22Rv1 (cell line): Measurements from ENCODE around the gene MAD1L1.

ENCODE experiments used
- ZFX ChIP-seq: fragments of 450-650 bp; IDR thresholded peaks from 2 replicates; pipeline ENCODE4 v1.6.1; 2017; ENCODE audit warnings: antibody characterized with exemption, borderline replicate concordance
- TF ChIP-seq, protein P1 (sequence below): fragments of 450-650 bp; IDR thresholded peaks from 2 replicates; pipeline ENCODE4 v1.5.1; 2017; ENCODE audit warnings: mild to moderate bottlenecking

DNA sequence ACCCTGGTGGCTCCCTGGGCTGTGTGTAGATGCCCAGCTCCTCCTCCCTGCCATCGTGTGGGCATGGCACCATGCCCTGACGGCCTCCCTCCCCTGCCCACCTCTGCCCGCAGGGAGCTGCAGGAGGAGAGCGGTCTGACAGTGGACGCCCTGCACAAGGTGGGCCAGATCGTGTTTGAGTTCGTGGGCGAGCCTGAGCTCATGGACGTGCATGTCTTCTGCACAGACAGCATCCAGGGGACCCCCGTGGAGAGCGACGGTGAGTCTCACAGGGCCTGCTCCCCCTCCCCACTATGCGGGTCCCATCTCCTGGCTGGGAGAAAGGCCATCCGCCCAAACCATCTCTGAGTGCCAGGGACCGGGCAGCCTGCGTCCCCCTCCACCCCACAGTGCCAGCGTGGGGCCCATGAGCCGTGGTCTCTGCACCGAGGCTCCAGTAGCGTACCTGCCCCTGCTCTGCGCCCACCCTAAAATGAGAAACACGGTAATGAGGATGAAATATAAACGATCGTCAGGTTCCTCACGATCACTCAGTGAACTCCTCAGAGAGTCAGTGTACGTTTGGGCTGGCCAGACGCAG is 17.1 kb upstream of the MAD1L1 start:
- TF ChIP-seq, protein P1, sequence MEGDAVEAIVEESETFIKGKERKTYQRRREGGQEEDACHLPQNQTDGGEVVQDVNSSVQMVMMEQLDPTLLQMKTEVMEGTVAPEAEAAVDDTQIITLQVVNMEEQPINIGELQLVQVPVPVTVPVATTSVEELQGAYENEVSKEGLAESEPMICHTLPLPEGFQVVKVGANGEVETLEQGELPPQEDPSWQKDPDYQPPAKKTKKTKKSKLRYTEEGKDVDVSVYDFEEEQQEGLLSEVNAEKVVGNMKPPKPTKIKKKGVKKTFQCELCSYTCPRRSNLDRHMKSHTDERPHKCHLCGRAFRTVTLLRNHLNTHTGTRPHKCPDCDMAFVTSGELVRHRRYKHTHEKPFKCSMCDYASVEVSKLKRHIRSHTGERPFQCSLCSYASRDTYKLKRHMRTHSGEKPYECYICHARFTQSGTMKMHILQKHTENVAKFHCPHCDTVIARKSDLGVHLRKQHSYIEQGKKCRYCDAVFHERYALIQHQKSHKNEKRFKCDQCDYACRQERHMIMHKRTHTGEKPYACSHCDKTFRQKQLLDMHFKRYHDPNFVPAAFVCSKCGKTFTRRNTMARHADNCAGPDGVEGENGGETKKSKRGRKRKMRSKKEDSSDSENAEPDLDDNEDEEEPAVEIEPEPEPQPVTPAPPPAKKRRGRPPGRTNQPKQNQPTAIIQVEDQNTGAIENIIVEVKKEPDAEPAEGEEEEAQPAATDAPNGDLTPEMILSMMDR = no peak
- no peak for TF ChIP-seq ZFX
